ENCODE results near the gene HIVEP3.

The HIVEP3 gene

DNA sequence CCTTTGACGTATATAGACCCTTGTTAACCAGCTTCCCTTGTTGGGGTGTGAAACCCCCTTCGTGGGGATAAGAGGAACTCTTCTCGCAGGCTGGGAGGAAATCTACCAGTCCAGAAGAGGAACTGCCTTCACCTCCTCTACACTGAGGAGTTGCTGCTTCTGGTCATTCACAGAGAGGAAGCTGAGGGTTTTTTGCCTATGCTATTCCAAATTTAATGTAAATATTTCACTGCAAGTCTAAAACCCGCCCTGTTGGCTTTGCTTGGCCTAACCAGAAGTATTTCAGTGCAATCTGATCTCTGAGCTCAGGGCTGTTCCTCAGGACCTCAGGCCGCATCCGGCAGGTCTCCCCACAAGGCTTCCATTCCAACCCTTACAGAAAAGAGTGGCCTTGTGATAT lies 150.1 kb downstream of the HIVEP3 start:
- no peak for DNase-seq
- TF ChIP-seq GATA1 (IDR thresholded peaks at IDR 0.05; ENCODE audit: low read depth, low read length) = no peak
- TF ChIP-seq POLR2A (IDR thresholded peaks at IDR 0.05; ENCODE audit: low read length) = no peak

DNA sequence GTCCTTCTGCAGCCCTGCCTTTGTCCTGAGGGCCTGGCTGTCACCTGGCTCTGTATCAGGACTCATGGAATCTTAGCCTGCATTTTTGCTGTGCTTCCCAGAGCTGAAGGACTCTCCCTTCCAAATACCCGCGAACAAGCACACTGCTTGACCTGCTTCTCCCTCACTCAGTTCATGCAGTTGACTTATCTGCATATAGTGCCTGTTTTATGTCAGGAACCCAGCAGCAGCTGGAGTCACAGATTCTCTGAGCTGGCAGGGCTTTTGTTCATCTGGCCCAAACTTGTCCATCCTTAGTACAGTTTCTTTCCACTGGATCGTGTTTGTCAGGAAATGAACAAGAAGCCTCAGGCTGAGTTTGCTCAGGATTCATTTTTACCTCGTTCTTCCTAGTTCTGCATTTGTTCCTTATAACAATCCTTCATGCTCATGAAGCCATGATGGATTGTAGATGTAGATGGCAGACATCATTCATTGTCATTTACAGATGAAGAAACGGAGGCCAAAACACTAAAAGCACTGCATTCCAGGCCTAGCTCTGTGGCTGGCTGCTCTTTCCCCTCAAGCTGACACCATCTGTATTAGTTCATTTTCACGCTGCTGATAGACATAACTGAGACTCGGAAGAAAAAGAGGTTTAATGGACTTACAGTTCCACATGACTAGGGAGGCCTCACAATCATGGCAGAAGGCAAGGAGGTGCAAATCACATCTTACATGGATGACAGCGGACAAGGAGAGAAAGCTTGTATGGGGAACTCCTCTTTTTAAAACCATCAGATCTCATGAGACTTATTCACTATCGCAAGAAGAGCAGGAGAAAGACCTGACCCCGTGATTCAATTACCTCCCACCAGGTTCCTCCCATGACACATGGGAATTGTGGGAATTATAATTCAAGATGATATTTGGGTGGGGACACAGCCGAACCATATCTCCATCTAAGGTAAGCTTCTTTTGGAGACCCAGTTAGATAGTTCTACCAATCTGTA lies 150.9 kb downstream of the HIVEP3 start:
- no peak for TF ChIP-seq GATA1 (IDR thresholded peaks at IDR 0.05; ENCODE audit: low read depth, low read length)
- TF ChIP-seq POLR2A (IDR thresholded peaks at IDR 0.05; ENCODE audit: low read length) = no peak
- DNase-seq = no peak

DNA sequence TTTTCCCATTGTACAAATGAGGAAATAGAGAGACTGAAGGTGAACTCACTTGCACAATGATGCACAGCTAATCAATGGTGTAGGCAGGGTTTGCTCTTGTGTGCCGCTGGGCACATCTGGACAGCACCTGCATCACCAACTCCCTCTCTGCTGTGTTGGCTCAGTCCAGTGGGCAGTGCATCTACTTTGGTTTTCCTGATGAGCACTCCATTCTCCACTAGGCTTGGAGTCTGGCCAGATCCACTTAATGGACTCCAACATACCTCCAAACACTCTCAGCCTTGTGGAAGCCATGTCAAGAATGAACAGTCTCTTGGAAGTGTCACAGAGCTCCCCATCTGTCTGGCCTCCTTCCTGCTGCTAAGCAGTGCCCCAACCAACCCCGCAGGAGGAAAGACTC lies 152.2 kb downstream of the HIVEP3 start:
- DNase-seq = no peak
- no peak for TF ChIP-seq POLR2A (IDR thresholded peaks at IDR 0.05; ENCODE audit: low read length)

GRCh38 chr1:41766041-41766440 lies 152.7 kb downstream of the HIVEP3 start:
- TF ChIP-seq GATA1 (IDR thresholded peaks at IDR 0.05; ENCODE audit: low read depth, low read length) (no peak), POLR2A (IDR thresholded peaks at IDR 0.05; ENCODE audit: low read length) (no peak)
- DNase-seq = no peak

DNA sequence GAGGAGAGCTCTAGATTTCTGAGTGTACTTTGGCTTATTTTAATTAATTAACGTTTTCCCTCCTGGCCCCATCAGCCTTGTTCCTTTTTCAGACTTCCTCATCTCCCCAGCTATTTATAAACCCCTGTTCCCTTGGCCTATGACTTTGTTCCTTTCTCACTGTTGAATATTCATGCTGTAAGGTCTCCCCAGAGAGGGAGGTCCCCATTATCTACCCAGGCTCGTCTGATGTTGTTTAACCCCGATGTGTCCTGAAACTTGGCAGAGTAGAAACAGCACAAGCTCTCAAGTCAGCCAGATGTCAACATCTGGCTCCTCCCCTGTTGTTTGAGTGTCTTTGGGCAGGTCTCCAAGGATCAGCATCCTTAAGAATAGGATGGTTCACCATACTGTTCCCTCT lies 153.6 kb downstream of the HIVEP3 start:
- no peak for DNase-seq

DNA sequence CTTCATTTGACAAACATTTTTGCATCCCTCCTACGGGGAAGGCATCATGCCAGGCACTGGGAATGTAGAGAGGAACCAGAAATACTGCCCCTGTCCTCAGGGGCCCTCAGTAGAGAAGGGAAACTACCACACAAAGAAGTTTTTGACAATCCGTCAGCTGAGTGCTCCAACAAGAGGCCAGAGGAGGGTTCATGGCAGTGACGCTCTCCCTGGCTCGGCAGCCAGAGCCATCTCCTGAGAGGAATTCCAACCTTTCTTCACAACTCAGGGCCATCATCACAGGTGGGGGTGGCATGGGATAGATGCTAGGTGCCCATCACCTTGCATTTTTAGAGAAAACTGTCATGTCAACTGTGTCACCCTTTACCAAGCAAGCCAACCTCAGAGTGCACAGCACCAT lies 154.1 kb downstream of the HIVEP3 start:
- DNase-seq = no peak
- TF ChIP-seq GATA1 (IDR thresholded peaks at IDR 0.05; ENCODE audit: low read depth, low read length) (no peak), POLR2A (IDR thresholded peaks at IDR 0.05; ENCODE audit: low read length) (no peak)

More for the DNA sequence above, 153.6 kb downstream of the HIVEP3 start:
- TF ChIP-seq GATA1 (IDR thresholded peaks at IDR 0.05; ENCODE audit: low read depth, low read length) (no peak), POLR2A (IDR thresholded peaks at IDR 0.05; ENCODE audit: low read length) (no peak)

- DNase-seq = no peak
- TF ChIP-seq GATA1 (IDR thresholded peaks at IDR 0.05; ENCODE audit: low read depth, low read length) (no peak), POLR2A (IDR thresholded peaks at IDR 0.05; ENCODE audit: low read length) (no peak)
Observed at GRCh38 chr1:41762777-41763176, 155.9 kb downstream of the HIVEP3 start.

DNA sequence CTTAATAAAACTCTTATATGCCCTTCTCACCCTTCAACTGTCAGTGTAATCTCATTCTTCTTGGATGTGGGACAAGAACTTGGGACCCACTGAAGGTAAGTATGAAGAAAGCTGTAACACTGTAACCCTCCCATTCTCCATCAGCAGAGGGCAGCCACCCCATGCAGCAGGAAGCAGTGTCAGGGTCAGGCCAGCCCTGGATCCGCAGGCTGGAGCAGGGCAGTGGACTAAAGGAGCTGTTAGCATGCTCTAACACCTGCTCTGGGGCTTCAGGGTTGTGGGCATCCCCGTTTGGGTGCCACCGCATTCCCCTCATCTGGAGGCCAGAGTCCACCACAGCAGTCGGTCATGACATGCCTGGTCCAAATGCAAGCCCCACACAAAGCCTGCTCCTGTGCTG lies 156.5 kb downstream of the HIVEP3 start:
- TF ChIP-seq GATA1 (IDR thresholded peaks at IDR 0.05; ENCODE audit: low read depth, low read length) (no peak), POLR2A (IDR thresholded peaks at IDR 0.05; ENCODE audit: low read length) (no peak)
- no peak for DNase-seq

DNA sequence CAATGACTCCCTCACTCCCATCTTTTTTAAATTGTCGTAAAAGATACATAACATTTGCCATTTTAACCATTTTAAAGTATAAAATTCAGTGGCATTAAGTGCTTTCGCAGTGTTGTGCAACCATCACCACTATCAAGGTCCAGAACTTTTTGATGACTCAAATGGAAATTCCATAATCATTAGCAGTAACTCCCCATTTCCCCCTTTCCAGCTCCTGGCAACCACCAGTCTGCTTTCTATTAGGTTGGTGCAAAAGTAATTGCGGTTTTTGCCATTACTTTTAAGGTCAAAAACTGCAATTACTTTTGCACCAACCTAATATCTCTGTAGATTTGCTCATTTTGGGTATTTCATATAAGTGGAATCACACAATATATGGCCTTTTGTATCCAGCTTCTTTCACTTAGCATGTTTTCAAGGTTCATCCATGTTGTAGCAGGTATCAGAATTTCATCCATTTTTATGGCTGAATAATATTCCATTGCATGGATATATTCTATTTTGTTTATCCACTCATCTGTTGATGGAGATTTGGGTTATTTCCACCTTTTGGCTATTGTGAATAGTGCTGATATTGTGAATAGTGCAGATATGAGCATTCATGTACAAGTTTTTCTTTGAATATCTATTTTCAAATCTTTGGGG lies 159.7 kb downstream of the HIVEP3 start:
- DNase-seq = no peak
- TF ChIP-seq POLR2A (IDR thresholded peaks at IDR 0.05; ENCODE audit: low read length) (no peak), GATA1 (IDR thresholded peaks at IDR 0.05; ENCODE audit: low read depth, low read length) (no peak)

GRCh38 chr1:41758500-41758899 lies 160.2 kb downstream of the HIVEP3 start:
- no peak for DNase-seq
- TF ChIP-seq POLR2A (IDR thresholded peaks at IDR 0.05; ENCODE audit: low read length) (no peak), GATA1 (IDR thresholded peaks at IDR 0.05; ENCODE audit: low read depth, low read length) (no peak)

DNA sequence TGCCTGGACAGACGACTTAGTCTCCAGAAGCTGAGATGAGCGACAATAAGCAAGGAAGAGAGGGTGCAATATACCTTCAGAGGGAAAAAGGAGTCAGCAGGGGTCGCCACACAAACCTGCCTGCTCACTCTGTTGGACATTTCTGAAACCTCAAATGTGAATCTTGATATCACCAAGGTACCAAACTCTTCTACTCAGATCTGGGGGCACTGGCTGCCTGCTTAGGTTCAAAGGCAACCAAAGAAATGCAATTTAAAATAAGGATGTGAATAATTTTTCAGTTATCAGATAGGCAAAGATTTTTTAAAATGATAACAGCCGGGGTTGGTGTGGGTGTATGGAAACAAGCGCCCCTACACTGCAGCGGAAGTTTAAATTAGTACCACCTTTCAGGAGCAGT lies 164.2 kb downstream of the HIVEP3 start:
- DNase-seq = no peak

GRCh38 chr1:41752514-41753170 lies 166.1 kb downstream of the HIVEP3 start:
- no peak for DNase-seq
- TF ChIP-seq GATA1 (IDR thresholded peaks at IDR 0.05; ENCODE audit: low read depth, low read length) (no peak), POLR2A (IDR thresholded peaks at IDR 0.05; ENCODE audit: low read length) (no peak)

More for the DNA sequence above, 164.2 kb downstream of the HIVEP3 start:
- TF ChIP-seq GATA1 (IDR thresholded peaks at IDR 0.05; ENCODE audit: low read depth, low read length) = no peak
- TF ChIP-seq POLR2A (IDR thresholded peaks at IDR 0.05; ENCODE audit: low read length) = no peak

DNA sequence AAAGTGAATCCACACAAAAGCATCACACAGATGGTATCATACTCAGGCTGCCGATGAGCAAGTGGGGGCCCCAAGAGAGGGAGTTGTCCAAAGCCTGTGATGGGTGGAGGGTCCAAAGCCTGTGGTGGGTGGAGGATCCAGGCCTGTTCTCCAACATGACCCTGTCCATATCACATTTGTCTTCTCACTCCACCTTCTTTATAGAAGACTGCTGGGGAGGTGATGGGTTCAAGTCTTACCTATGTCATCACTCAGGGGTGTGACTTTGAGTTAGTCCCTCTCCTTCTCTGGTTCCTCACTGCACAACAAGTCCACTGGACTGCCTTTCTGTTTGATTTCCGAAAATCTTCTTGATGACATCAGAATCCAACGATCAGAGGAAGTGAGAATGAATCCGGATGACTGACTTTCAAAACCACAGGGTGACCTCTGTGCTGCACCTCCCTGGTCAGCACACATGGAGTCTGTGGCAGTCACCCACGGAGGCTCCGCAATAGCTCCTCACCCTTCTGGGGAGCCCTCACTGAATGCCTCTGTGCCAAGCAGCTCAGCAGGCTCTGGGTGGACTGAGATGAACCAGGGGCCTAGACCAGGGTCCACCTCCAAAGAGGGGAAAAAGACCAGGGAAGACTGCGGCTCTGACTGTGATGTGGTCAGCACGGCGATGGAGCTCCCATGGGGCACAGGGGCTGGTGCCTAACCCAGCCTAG lies 166.8 kb downstream of the HIVEP3 start:
- DNase-seq = no peak
- TF ChIP-seq GATA1 (IDR thresholded peaks at IDR 0.05; ENCODE audit: low read depth, low read length) (no peak), POLR2A (IDR thresholded peaks at IDR 0.05; ENCODE audit: low read length) (no peak)

Measured in erythroblast (primary cell).